ENCODE data around the gene MYL7. TPM values are rescaled to one million over a fixed set of nuclear protein-coding genes. Genes with fewer than 3 reads are reported as not detected.
"Not testable (repeated sequence)": the region's sequence is repeated elsewhere in the genome, so short reads cannot be mapped to it uniquely, and the experiment has no call there.

MYL7 gene
- total and polyA plus RNA-seq, 2 of the 13 experiments (the other 11 are each of a cell fraction or from before 2014, with no cell fraction given): 1.8 TPM; not detected in 1

GRCh38 chr7:44127161-44127560 is 14.0 kb downstream of the MYL7 start:
- intact Hi-C loops (cut with micrococcal nuclease; ENCODE audit: unreplicated experiment) (no loop called here), in situ Hi-C loops (cut with HindIII; ENCODE audit: extremely low pct_ligation_motif_present, low pct_unique_long_range_greater_than_20kb) (no loop called here)
- Histone ChIP-seq H3K9ac (ENCODE audit: insufficient read depth, low read depth, low read length) (no peak overlapping the region), H4K20me1 (ENCODE audit: insufficient read depth, low read length) (no peaks in the 10 kb centered on the region), H3K79me2 (ENCODE audit: insufficient read depth, low read length) (peaks cover 8% of the 10 kb centered on the region), H3K4me1 (ENCODE audit: insufficient read depth, low read length) (peaks cover 45% of the 10 kb centered on the region), H3K4me2 (ENCODE audit: low read depth, low read length) (no peak overlapping the region), H3K27me3 (ENCODE audit: control insufficient read depth in 1 of 2, insufficient read depth in 2 of 2, low read length in 2 of 2) (peaks cover 0 to 2% of the 10 kb centered on the region in 2 experiments; a peak in 1 of 5 replicates), H3K9me3 (ENCODE audit: low read length) (no peaks in the 10 kb centered on the region), H3K36me3 (replicated peaks in 1 of 2; ENCODE audit: control insufficient read depth in 1 of 2, insufficient read depth in 2 of 2, low read length in 2 of 2) (no peaks in the 10 kb centered on the region), H3K27ac (ENCODE audit: extremely low read length, insufficient read depth, low read length) (no peak overlapping the region), H3K4me3 (replicated peaks in 1 of 3; ENCODE audit: insufficient read depth in 1 of 3, low read depth in 2 of 3, low read length in 3 of 3) (no peak overlapping the region), H2AFZ (ENCODE audit: low read length) (no peak overlapping the region)
- FAIRE-seq: no peak
- ATAC-seq: no peak
- ChIA-PET CTCF (ENCODE audit: low intra/inter-chr PET ratio, low total read pairs) (no interaction called here), POLR2A (no interaction called here)
- BruUV-seq (replicated peaks): no TSS peak
- TF ChIP-seq PLRG1 (conservative IDR thresholded peaks at IDR 0.05) (no peak), BHLHE40 (IDR thresholded peaks at IDR 0.05; ENCODE audit: low read length) (no peak), ZNF747 (CRISPR knock-in tag; IDR thresholded peaks at IDR 0.05; ENCODE audit: borderline replicate concordance) (no peak)
- TF ChIP-seq, protein P1, sequence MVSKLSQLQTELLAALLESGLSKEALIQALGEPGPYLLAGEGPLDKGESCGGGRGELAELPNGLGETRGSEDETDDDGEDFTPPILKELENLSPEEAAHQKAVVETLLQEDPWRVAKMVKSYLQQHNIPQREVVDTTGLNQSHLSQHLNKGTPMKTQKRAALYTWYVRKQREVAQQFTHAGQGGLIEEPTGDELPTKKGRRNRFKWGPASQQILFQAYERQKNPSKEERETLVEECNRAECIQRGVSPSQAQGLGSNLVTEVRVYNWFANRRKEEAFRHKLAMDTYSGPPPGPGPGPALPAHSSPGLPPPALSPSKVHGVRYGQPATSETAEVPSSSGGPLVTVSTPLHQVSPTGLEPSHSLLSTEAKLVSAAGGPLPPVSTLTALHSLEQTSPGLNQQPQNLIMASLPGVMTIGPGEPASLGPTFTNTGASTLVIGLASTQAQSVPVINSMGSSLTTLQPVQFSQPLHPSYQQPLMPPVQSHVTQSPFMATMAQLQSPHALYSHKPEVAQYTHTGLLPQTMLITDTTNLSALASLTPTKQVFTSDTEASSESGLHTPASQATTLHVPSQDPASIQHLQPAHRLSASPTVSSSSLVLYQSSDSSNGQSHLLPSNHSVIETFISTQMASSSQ (IDR thresholded peaks at IDR 0.05; ENCODE audit: low read depth): no peak
- TF ChIP-seq, protein P1 (CRISPR knock-in tag; IDR thresholded peaks at IDR 0.05; ENCODE audit: borderline replicate concordance): no peak
- DNase-seq (ENCODE audit: low spot score): no peak

DNA sequence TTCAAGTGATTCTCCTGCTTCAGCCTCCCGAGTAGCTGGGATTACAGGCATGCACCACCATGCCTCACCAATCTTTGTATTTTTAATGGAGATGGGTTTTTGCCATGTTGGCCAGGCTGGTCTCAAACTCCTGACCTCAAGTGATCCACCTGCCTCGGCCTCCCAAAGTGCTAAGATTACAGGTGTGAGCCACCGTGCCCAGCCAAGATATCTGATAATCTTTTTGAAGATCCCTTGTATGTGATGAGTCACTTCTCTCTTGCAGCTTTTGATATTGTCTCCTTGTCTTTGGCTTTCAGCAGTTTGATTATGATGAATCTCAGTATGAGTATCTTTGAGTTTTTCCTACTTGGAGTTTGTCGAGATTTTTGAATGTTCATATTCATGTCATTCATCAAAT is 14.6 kb downstream of the MYL7 start:
- WGBS (ENCODE audit: low lambda C conversion rate): 16% methylated on average over 4 of the region's 4 CpGs
- H4K20me1 ChIP-seq (ENCODE audit: insufficient read depth, low read length); in situ Hi-C loops (cut with HindIII; ENCODE audit: extremely low pct_ligation_motif_present, low pct_unique_long_range_greater_than_20kb); H3K27me3 ChIP-seq (ENCODE audit: control insufficient read depth in 1 of 2, insufficient read depth in 2 of 2, low read length in 2 of 2); ATAC-seq; H2AFZ ChIP-seq (ENCODE audit: low read length); H3K4me2 ChIP-seq (ENCODE audit: low read depth, low read length); POLR2A ChIA-PET; H3K27ac ChIP-seq (ENCODE audit: extremely low read length, insufficient read depth, low read length); CTCF ChIA-PET (ENCODE audit: low intra/inter-chr PET ratio, low total read pairs); DNase-seq (ENCODE audit: low spot score); FAIRE-seq; H3K4me3 ChIP-seq (replicated peaks in 1 of 3; ENCODE audit: insufficient read depth in 1 of 3, low read depth in 2 of 3, low read length in 3 of 3); BruUV-seq (replicated peaks); intact Hi-C loops (cut with micrococcal nuclease; ENCODE audit: unreplicated experiment); H3K9ac ChIP-seq (ENCODE audit: insufficient read depth, low read depth, low read length); H3K9me3 ChIP-seq (ENCODE audit: low read length); H3K36me3 ChIP-seq (replicated peaks in 1 of 2; ENCODE audit: control insufficient read depth in 1 of 2, insufficient read depth in 2 of 2, low read length in 2 of 2): not testable (repeated sequence)
- peaks cover 14% of the 10 kb centered on the region for H3K79me2 ChIP-seq (ENCODE audit: insufficient read depth, low read length)
- peaks cover 45% of the 10 kb centered on the region for H3K4me1 ChIP-seq (ENCODE audit: insufficient read depth, low read length)
